WTC11 (cell line): ENCODE results near the gene GALNT11. TPM values are rescaled to one million over a fixed set of nuclear protein-coding genes. Genes with fewer than 3 reads are reported as not detected.

Experiments used
- ATAC-seq: fragments of 200-7000 bp; cut with Tn5 transposase; 2 replicates; pipeline ENCODE4 v1.10.0; 2021; ENCODE audit warnings: mild to moderate bottlenecking, moderate library complexity
- CTCF ChIA-PET: fragments of 300-600 bp; sonication (Branson Sonifier 250); formaldehyde crosslinking; loops from one replicate; lab custom pipeline; 2021; ENCODE audit warnings: antibody characterized with exemption; lab: Charles Lee
- POLR2A ChIA-PET: fragments of 350-600 bp; sonication (Branson Sonifier 250); formaldehyde crosslinking; loops from one replicate; lab custom pipeline; 2021; ENCODE audit warnings: antibody characterized with exemption; lab: Charles Lee
- DNase-seq: peaks from one replicate; pipeline ENCODE4 v3.0.0; 2021; ENCODE audit warnings: low spot score
- H3K27ac Mint-ChIP-seq: 2 replicates; pipeline ENCODE4 v1.8.0; 2021; ENCODE audit warnings: mixed read lengths
- H3K27me3 Mint-ChIP-seq: 2 replicates; pipeline ENCODE4 v1.8.0; 2021; ENCODE audit warnings: low read depth, mild to moderate bottlenecking, moderate library complexity, mixed read lengths
- H3K36me3 Mint-ChIP-seq: 2 replicates; pipeline ENCODE4 v1.8.0; 2021; ENCODE audit warnings: mixed read lengths
- H3K4me1 Mint-ChIP-seq: 2 replicates; pipeline ENCODE4 v1.8.0; 2022; ENCODE audit warnings: mixed read lengths
- H3K4me3 Mint-ChIP-seq: 2 replicates; pipeline ENCODE4 v1.8.0; 2021; ENCODE audit warnings: mild to moderate bottlenecking, moderate library complexity, mixed read lengths
- H3K9me3 Mint-ChIP-seq: 2 replicates; pipeline ENCODE4 v1.8.0; 2021; ENCODE audit warnings: mixed read lengths
- AR ChIP-seq: fragments of 250-450 bp; sonication (Bioruptor Pico); IDR thresholded peaks from 2 replicates; pipeline ENCODE4 v1.9.0; 2021; ENCODE audit warnings: mild to moderate bottlenecking
- ELF4 ChIP-seq: sonication (generic); formaldehyde crosslinking; IDR thresholded peaks from 2 replicates; pipeline ENCODE4 v1.8.1; 2022; ENCODE audit warnings: low read depth, mild to moderate bottlenecking, moderate library complexity, missing genetic modification reagents
- HMGA2 ChIP-seq: fragments of 250-450 bp; sonication (Bioruptor Pico); IDR thresholded peaks from 2 replicates; pipeline ENCODE4 v1.4.0; 2021; ENCODE audit warnings: mild to moderate bottlenecking, moderate library complexity
- MLX ChIP-seq: sonication (generic); formaldehyde crosslinking; IDR thresholded peaks from 2 replicates; pipeline ENCODE4 v1.8.1; 2023; ENCODE audit warnings: mild to moderate bottlenecking, missing genetic modification reagents, moderate library complexity
- MXD4 ChIP-seq: fragments of 250-450 bp; sonication (Bioruptor Pico); IDR thresholded peaks from 2 replicates; pipeline ENCODE4 v1.8.0; 2021; ENCODE audit warnings: mild to moderate bottlenecking, moderate library complexity, borderline replicate concordance
- NFE2L1 ChIP-seq: sonication (generic); formaldehyde crosslinking; IDR thresholded peaks from 2 replicates; pipeline ENCODE4 v1.8.1; 2023; ENCODE audit warnings: missing genetic modification reagents
- SOX15 ChIP-seq: fragments of 250-450 bp; sonication (Bioruptor Pico); IDR thresholded peaks from 2 replicates; pipeline ENCODE4 v1.9.0; 2021; ENCODE audit warnings: mild to moderate bottlenecking
- USF1 ChIP-seq: sonication (generic); formaldehyde crosslinking; IDR thresholded peaks from 2 replicates; pipeline ENCODE4 v1.8.0; 2022; ENCODE audit warnings: mild to moderate bottlenecking, missing genetic modification reagents
- ZNF219 ChIP-seq: sonication (generic); formaldehyde crosslinking; IDR thresholded peaks from 2 replicates; pipeline ENCODE4 v1.8.0; 2023; ENCODE audit warnings: missing genetic modification reagents, mild to moderate bottlenecking, borderline replicate concordance
- ZNF532 ChIP-seq: fragments of 250-450 bp; sonication (Bioruptor Pico); IDR thresholded peaks from 2 replicates; pipeline ENCODE4 v1.9.0; 2021; ENCODE audit warnings: mild to moderate bottlenecking, borderline replicate concordance
- ZSCAN18 ChIP-seq: fragments of 250-450 bp; sonication (Bioruptor Pico); IDR thresholded peaks from 2 replicates; pipeline ENCODE4 v2.1.2; 2022; ENCODE audit warnings: mild to moderate bottlenecking, moderate library complexity
- total RNA-seq: library from RNA; stranded (reverse); gene quantifications from 3 replicates; pipeline ENCODE4 v1.2.3, GENCODE V29; 2021
- TF ChIP-seq, protein P1 (sequence below): sonication (generic); formaldehyde crosslinking; IDR thresholded peaks from 2 replicates; pipeline ENCODE4 v1.8.1; 2023; ENCODE audit warnings: mild to moderate bottlenecking, missing genetic modification reagents
- TF ChIP-seq, protein P2 (sequence below): sonication (generic); formaldehyde crosslinking; IDR thresholded peaks from 2 replicates; pipeline ENCODE4 v1.8.1; 2022; ENCODE audit warnings: low read depth, mild to moderate bottlenecking, moderate library complexity, missing genetic modification reagents, borderline replicate concordance

GALNT11 gene
- total RNA-seq, 1 experiment from 2014 or later, result 24.0 TPM

GRCh38 chr7:152140067-152140466 lies 114.6 kb downstream of the GALNT11 start (continued):
- no peak for TF ChIP-seq ZNF532 (CRISPR knock-in tag)
- TF ChIP-seq ZSCAN18 (CRISPR knock-in tag), result no peak
- no peak for TF ChIP-seq ELF4 (CRISPR knock-in tag)
- no peak for TF ChIP-seq MLX
- TF ChIP-seq AR (CRISPR knock-in tag), result no peak
- TF ChIP-seq MXD4, result no peak
- TF ChIP-seq SOX15, result no peak
- TF ChIP-seq NFE2L1, result no peak

GRCh38 chr7:152140560-152140959 lies 115.1 kb downstream of the GALNT11 start:
- Mint-ChIP-seq H3K27me3 (no peaks in the 10 kb centered on the region), H3K4me1 (peaks cover 3% of the 10 kb centered on the region; the same call in 1 of the 2 replicates), H3K27ac (no peak overlapping the region), H3K36me3 (peaks cover 62% of the 10 kb centered on the region), H3K9me3 (no peaks in the 10 kb centered on the region), H3K4me3 (no peak overlapping the region)
- DNase-seq (no peak), ATAC-seq (no peak)
- ChIA-PET CTCF (no interaction called here), POLR2A (no interaction called here)
- TF ChIP-seq NFE2L1, result no peak
- no peak for TF ChIP-seq ZNF219 (CRISPR knock-in tag)
- no peak for TF ChIP-seq USF1 (CRISPR knock-in tag)
- TF ChIP-seq, protein P1, sequence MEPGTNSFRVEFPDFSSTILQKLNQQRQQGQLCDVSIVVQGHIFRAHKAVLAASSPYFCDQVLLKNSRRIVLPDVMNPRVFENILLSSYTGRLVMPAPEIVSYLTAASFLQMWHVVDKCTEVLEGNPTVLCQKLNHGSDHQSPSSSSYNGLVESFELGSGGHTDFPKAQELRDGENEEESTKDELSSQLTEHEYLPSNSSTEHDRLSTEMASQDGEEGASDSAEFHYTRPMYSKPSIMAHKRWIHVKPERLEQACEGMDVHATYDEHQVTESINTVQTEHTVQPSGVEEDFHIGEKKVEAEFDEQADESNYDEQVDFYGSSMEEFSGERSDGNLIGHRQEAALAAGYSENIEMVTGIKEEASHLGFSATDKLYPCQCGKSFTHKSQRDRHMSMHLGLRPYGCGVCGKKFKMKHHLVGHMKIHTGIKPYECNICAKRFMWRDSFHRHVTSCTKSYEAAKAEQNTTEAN (CRISPR knock-in tag), result no peak
- no peak for TF ChIP-seq HMGA2 (CRISPR knock-in tag)
- TF ChIP-seq, protein P2, sequence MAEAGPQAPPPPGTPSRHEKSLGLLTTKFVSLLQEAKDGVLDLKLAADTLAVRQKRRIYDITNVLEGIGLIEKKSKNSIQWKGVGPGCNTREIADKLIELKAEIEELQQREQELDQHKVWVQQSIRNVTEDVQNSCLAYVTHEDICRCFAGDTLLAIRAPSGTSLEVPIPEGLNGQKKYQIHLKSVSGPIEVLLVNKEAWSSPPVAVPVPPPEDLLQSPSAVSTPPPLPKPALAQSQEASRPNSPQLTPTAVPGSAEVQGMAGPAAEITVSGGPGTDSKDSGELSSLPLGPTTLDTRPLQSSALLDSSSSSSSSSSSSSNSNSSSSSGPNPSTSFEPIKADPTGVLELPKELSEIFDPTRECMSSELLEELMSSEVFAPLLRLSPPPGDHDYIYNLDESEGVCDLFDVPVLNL (CRISPR knock-in tag), result no peak
